ENCODE data around the gene RPLP1.

GRCh38 chr15:69484837-69485236, 32.2 kb downstream of the RPLP1 start:
- TF ChIP-seq EZH2 (IDR thresholded peaks at IDR 0.05; ENCODE audit: borderline replicate concordance, low read length), result no peak
- TF ChIP-seq, protein P1, sequence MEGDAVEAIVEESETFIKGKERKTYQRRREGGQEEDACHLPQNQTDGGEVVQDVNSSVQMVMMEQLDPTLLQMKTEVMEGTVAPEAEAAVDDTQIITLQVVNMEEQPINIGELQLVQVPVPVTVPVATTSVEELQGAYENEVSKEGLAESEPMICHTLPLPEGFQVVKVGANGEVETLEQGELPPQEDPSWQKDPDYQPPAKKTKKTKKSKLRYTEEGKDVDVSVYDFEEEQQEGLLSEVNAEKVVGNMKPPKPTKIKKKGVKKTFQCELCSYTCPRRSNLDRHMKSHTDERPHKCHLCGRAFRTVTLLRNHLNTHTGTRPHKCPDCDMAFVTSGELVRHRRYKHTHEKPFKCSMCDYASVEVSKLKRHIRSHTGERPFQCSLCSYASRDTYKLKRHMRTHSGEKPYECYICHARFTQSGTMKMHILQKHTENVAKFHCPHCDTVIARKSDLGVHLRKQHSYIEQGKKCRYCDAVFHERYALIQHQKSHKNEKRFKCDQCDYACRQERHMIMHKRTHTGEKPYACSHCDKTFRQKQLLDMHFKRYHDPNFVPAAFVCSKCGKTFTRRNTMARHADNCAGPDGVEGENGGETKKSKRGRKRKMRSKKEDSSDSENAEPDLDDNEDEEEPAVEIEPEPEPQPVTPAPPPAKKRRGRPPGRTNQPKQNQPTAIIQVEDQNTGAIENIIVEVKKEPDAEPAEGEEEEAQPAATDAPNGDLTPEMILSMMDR (IDR thresholded peaks at IDR 0.05; ENCODE audit: low read length), result no peak

Measured in OCI-LY1 (cell line).